HUES6 (cell line): ENCODE data around the gene BBS9.

ENCODE experiments used
- H3K27ac ChIP-seq: 2 replicates; pipeline ENCODE4 v1.7.0; 2013; ENCODE audit warnings: low read depth, mild to moderate bottlenecking, low read length, inconsistent platforms
- H3K27me3 ChIP-seq: 2 replicates; pipeline ENCODE4 v1.6.1; 2013; ENCODE audit warnings: low read length; ENCODE audit not compliant: control insufficient read depth, insufficient read depth
- H3K36me3 ChIP-seq: 2 replicates; pipeline ENCODE4 v1.6.1; 2013; ENCODE audit warnings: low read length; ENCODE audit not compliant: control insufficient read depth, insufficient read depth
- H3K4me1 ChIP-seq: 2 replicates; pipeline ENCODE4 v1.6.1; 2013; ENCODE audit warnings: low read length; ENCODE audit not compliant: control insufficient read depth, insufficient read depth
- H3K4me3 ChIP-seq: 2 replicates; pipeline ENCODE4 v1.5.1; 2013; ENCODE audit warnings: low read depth, low read length
- H3K9ac ChIP-seq: one replicate; pipeline ENCODE4 v1.6.1; 2013; ENCODE audit warnings: mild to moderate bottlenecking, low read length
- H3K9me3 ChIP-seq: 2 replicates; pipeline ENCODE4 v1.6.1; 2013; ENCODE audit warnings: low read depth, low read length; ENCODE audit not compliant: control insufficient read depth, insufficient read depth

BBS9 gene

DNA sequence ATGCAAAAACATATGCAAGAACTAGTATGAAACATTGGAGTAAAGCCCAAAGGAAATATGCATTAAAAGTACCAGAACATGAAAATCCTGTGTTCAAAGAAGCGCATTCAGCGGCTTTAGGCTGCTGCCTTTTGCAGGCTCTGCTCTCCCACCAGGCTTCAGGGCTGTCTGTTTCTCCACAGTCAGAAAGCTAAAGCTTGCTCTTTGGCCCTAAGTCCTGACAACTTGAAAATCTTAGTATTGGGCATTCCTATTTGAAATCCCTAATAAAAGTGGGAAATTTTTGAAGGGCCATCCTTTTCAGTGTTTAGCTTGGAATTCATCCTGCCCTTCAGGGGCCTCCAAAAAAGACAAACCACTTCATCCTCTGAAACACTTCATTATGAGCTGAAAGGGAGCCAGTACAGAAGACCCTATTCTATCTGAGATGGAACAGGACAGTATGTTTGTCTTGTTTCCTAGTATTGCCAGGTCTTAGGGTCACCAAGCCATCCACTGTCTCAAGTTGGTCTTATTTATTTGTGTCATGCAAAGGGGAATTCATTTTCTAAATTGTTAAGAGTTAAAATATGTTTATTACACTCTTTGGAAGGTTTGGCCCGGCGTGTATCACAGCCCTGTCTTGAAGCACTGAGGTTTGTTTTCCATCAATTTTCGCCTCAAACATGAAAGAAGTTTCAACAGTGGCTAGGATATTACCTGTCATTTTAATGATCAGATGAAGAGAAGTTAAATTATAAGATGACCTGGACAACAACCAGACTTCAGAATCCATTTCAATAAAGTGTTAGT lies 449.7 kb downstream of the BBS9 start:
- Histone ChIP-seq H3K4me3 (no peak overlapping the region), H3K9me3 (no peaks in the 10 kb centered on the region), H3K9ac (no peak overlapping the region), H3K4me1 (no peaks in the 10 kb centered on the region), H3K36me3 (no peaks in the 10 kb centered on the region), H3K27ac (no peak overlapping the region), H3K27me3 (no peaks in the 10 kb centered on the region)

GRCh38 chr7:33579673-33579960 lies 450.3 kb downstream of the BBS9 start:
- Histone ChIP-seq H3K27me3 (no peaks in the 10 kb centered on the region), H3K9ac (no peak overlapping the region), H3K9me3 (no peaks in the 10 kb centered on the region), H3K27ac (no peak overlapping the region), H3K36me3 (no peaks in the 10 kb centered on the region), H3K4me1 (no peaks in the 10 kb centered on the region), H3K4me3 (no peak overlapping the region)

DNA sequence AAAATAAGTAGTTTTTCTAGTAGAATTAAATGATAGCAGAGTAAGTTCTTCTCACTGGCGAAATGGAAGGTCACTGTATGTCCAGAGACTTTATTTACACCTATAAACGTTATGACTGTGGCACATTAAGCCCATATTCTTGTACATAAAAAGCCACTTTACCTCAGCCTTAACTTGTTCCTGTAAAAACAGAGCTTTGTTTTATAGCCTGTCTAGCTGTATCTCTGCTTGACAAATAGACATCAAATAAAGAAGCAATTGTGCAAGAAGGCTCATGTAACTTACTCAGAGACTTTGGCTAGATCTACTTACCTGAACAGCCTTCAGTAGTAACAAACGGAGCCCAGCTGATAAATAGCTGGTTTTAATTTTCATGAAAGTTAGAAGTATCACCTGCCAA lies 451.9 kb downstream of the BBS9 start:
- H3K27ac ChIP-seq = no peak overlapping the region
- H3K27me3 ChIP-seq = no peaks in the 10 kb centered on the region
- H3K9ac ChIP-seq = no peak overlapping the region
- no peaks in the 10 kb centered on the region for H3K36me3 ChIP-seq
- H3K4me3 ChIP-seq = no peak overlapping the region
- H3K4me1 ChIP-seq = no peaks in the 10 kb centered on the region
- no peaks in the 10 kb centered on the region for H3K9me3 ChIP-seq

GRCh38 chr7:33582104-33582503 lies 452.7 kb downstream of the BBS9 start:
- Histone ChIP-seq H3K4me1 (no peaks in the 10 kb centered on the region), H3K27me3 (no peaks in the 10 kb centered on the region), H3K36me3 (no peaks in the 10 kb centered on the region), H3K9ac (no peak overlapping the region), H3K4me3 (no peak overlapping the region), H3K27ac (no peak overlapping the region), H3K9me3 (no peaks in the 10 kb centered on the region)

- H3K9me3 ChIP-seq = no peaks in the 10 kb centered on the region
- no peaks in the 10 kb centered on the region for H3K27me3 ChIP-seq
- H3K36me3 ChIP-seq = no peaks in the 10 kb centered on the region
- no peak overlapping the region for H3K9ac ChIP-seq
- no peak overlapping the region for H3K27ac ChIP-seq
- no peaks in the 10 kb centered on the region for H3K4me1 ChIP-seq
- no peak overlapping the region for H3K4me3 ChIP-seq
These were observed 453.2 kb downstream of the BBS9 start for GRCh38 chr7:33582533-33582932.

GRCh38 chr7:33589911-33590310 lies 460.5 kb downstream of the BBS9 start:
- Histone ChIP-seq H3K4me1 (peaks cover 12% of the 10 kb centered on the region), H3K4me3 (no peak overlapping the region), H3K9ac (no peak overlapping the region), H3K9me3 (no peaks in the 10 kb centered on the region), H3K27me3 (no peaks in the 10 kb centered on the region), H3K27ac (no peak overlapping the region), H3K36me3 (no peaks in the 10 kb centered on the region)

GRCh38 chr7:33590916-33591315 lies 461.6 kb downstream of the BBS9 start:
- Histone ChIP-seq H3K9me3 (no peaks in the 10 kb centered on the region), H3K4me1 (peaks cover 12% of the 10 kb centered on the region), H3K9ac (no peak overlapping the region), H3K36me3 (no peaks in the 10 kb centered on the region), H3K27me3 (no peaks in the 10 kb centered on the region), H3K27ac (no peak overlapping the region), H3K4me3 (no peak overlapping the region)

DNA sequence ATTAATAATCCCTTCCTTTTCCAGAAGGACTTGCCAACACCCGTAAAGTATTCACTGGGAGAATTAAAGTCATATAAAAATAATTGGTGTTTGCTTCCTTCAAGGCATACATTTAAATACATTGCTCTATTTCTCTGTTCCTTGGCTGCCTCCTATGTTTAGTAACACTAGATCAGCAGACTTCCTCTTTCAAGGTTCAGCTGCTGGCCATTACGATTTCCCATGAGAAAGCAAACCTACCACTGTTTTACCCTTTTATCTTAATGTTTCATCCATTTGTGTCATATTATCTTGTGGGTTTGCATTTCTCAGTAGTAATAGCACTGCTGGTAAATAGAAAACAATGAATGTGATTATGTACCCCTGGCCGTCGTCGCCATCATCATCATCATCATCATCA lies 462.1 kb downstream of the BBS9 start:
- H3K27ac ChIP-seq = no peak overlapping the region
- peaks cover 12% of the 10 kb centered on the region for H3K4me1 ChIP-seq
- no peaks in the 10 kb centered on the region for H3K9me3 ChIP-seq
- H3K4me3 ChIP-seq = no peak overlapping the region
- H3K9ac ChIP-seq = no peak overlapping the region
- H3K36me3 ChIP-seq = no peaks in the 10 kb centered on the region
- no peaks in the 10 kb centered on the region for H3K27me3 ChIP-seq

- peaks cover 12% of the 10 kb centered on the region for H3K4me1 ChIP-seq
- no peak overlapping the region for H3K9ac ChIP-seq
- no peaks in the 10 kb centered on the region for H3K36me3 ChIP-seq
- no peaks in the 10 kb centered on the region for H3K9me3 ChIP-seq
- no peak overlapping the region for H3K4me3 ChIP-seq
- H3K27me3 ChIP-seq = no peaks in the 10 kb centered on the region
- H3K27ac ChIP-seq = no peak overlapping the region
These were observed 463.4 kb downstream of the BBS9 start for GRCh38 chr7:33592718-33593117.

DNA sequence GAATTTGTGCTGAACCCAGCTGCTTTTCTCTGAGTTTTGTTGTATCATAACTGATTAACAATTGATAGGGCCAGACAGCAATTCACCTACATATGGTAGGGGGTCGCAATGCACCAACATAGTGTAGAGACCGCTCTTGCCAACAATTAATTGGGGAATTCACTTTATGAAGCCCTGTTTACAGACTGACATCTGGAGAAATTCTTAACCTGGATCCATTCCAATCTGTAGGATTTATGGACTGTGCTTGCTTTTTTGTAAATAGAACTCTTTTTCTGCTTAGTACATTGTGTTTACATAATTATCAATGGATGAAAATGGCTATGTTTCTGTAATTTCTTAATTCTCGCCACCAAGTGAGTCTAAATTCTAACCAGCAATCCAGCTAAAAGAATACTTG lies 464.2 kb downstream of the BBS9 start:
- Histone ChIP-seq H3K9ac (no peak overlapping the region), H3K4me1 (peaks cover 12% of the 10 kb centered on the region), H3K4me3 (no peak overlapping the region), H3K9me3 (no peaks in the 10 kb centered on the region), H3K36me3 (no peaks in the 10 kb centered on the region), H3K27me3 (no peaks in the 10 kb centered on the region), H3K27ac (no peak overlapping the region)

DNA sequence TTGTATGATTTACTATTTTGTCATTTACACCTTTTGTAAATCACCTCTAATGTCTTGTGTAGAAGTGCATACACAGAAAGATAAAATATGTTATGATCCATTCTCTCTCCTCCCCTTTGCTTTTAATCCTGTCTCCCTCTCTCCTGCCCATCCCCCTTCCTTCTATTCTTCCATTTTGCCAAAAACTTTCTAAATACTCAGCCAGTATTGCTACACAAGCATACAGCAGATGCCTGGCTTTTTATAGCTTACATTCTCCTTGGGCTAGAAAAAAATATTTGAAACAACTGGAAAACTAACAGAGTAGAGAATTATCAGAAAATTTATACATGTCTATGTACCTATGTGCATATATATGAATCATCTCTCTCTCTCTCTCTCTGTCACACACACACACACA lies 467.3 kb downstream of the BBS9 start:
- Histone ChIP-seq H3K27ac (no peak overlapping the region), H3K36me3 (no peaks in the 10 kb centered on the region), H3K4me3 (no peak overlapping the region), H3K4me1 (peaks cover 20% of the 10 kb centered on the region), H3K9me3 (no peaks in the 10 kb centered on the region), H3K27me3 (no peaks in the 10 kb centered on the region), H3K9ac (no peak overlapping the region)

GRCh38 chr7:33597181-33597580 lies 467.8 kb downstream of the BBS9 start:
- Histone ChIP-seq H3K36me3 (no peaks in the 10 kb centered on the region), H3K4me1 (peaks cover 20% of the 10 kb centered on the region), H3K9ac (no peak overlapping the region), H3K4me3 (no peak overlapping the region), H3K27ac (no peak overlapping the region), H3K9me3 (no peaks in the 10 kb centered on the region), H3K27me3 (no peaks in the 10 kb centered on the region)
